Fibroblast of villous mesenchyme (primary cell): Measurements from ENCODE around the gene ZNF516. TPM values are rescaled to one million over a fixed set of nuclear protein-coding genes. Genes with fewer than 3 reads are reported as not detected.

Experiments
- DNase-seq: peaks from one replicate; pipeline ENCODE4 v3.0.0-alpha.2; 2010; ENCODE audit warnings: low read depth
- H3K4me3 ChIP-seq: 2 replicates; pipeline ENCODE4 v1.5.1; 2011; ENCODE audit warnings: low read depth, mild to moderate bottlenecking, low read length
- CTCF ChIP-seq: IDR thresholded peaks from 2 replicates; pipeline ENCODE4 v1.5.1; 2012; ENCODE audit warnings: low read depth, mild to moderate bottlenecking, low read length; ENCODE audit not compliant: insufficient read depth
- total RNA-seq: library from RNA; depleted of rRNA; stranded (reverse); fragments of >200 nt; gene quantifications from 2 replicates; pipeline ENCODE4 v1.2.3, GENCODE V29; 2012

ZNF516 gene
- total RNA-seq, 1 donor: 53.1 TPM

- TF ChIP-seq CTCF: no peak
- H3K4me3 ChIP-seq: peak overlapping the region; percentile 77
- DNase-seq: peak; percentile 45
These were observed 572 bp upstream of the ZNF516 start for GRCh38 chr18:76495435-76496193.

- peak; percentile 56 for DNase-seq
- H3K4me3 ChIP-seq: peak overlapping the region; percentile 77
- TF ChIP-seq CTCF: no peak
These were observed 624 bp downstream of the ZNF516 start for GRCh38 chr18:76494231-76495005.

- TF ChIP-seq CTCF: no peak
- peak overlapping the region; percentile 77 for H3K4me3 ChIP-seq
- DNase-seq: peak; percentile 81
These were observed 1.6 kb downstream of the ZNF516 start for GRCh38 chr18:76493213-76494161.

- peak; percentile 99 for DNase-seq
- TF ChIP-seq CTCF: no peak
- H3K4me3 ChIP-seq: peak overlapping the region; percentile 77
These were observed 2.3 kb downstream of the ZNF516 start for GRCh38 chr18:76492669-76493212.

DNA sequence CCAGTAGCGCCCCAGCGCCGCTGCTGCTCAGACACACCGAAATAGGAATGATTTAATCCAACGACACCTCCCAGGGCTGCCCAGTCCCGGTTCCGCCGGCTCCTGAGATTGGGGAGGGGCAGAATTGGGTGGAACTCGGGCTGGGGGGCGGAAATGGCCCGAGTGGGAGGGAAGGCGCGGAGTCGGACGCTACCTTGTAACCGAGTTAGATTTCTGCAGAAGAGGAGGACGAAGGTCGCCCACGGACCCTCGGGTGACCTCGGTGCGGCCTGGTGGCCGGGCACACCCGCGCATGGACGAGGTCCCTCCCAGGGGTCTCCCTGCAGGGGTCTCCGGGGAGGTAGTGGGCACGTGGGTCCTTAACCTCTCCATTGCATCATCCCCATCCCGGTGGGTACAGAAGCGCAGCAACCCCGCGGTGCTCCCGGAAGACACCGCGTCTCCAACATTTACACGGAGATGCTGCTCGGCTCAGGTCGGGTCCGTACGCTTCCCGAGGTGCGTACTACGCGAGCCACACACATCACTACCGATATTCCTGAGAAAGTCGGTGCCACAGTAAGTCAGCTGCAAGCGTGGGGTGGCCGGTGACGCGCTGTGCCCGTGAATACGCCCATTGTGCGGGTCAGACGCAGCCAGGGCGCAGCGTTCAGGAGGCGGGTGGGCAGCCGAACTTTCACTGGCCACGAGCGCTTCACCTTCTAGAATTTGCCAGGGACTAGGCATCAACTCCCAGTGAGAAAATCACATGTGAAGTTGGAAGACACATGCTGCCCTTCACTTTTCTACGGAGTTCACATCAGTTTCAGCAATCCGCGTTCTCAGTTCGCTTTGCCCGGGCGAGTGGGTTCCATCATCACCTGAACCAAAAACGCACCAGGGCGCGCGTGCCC, 3.0 kb downstream of the ZNF516 start:
- DNase-seq: no peak
- TF ChIP-seq CTCF: no peak
- H3K4me3 ChIP-seq: peak overlapping the region; percentile 77
